Central memory CD4-positive, alpha-beta T cell (primary cell): Measurements from ENCODE around the gene GRK5.

Experiments
- DNase-seq: peaks from one replicate; pipeline ENCODE4 v3.0.0; 2022

GRK5 gene

DNA sequence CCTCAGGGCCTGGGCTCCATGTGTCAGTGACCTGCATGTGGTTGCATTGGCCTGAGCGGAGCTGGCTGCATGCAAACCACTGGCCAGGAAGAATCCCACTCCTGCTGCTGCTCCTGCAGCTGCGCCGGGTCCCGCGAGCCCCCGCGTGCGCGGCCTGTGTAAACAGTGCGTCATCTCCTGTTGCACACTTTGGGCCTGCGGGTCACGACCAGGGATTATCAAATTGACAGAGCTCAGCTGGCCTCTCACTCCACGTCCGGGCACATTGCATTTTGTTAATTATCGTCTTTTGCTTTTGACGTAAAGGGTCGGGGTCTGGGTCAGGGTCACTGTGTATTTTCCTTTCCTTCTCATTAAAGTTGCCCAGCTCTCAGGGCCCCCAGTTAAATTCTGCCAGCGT, 202.5 kb downstream of the GRK5 start:
- DNase-seq = no peak

DNA sequence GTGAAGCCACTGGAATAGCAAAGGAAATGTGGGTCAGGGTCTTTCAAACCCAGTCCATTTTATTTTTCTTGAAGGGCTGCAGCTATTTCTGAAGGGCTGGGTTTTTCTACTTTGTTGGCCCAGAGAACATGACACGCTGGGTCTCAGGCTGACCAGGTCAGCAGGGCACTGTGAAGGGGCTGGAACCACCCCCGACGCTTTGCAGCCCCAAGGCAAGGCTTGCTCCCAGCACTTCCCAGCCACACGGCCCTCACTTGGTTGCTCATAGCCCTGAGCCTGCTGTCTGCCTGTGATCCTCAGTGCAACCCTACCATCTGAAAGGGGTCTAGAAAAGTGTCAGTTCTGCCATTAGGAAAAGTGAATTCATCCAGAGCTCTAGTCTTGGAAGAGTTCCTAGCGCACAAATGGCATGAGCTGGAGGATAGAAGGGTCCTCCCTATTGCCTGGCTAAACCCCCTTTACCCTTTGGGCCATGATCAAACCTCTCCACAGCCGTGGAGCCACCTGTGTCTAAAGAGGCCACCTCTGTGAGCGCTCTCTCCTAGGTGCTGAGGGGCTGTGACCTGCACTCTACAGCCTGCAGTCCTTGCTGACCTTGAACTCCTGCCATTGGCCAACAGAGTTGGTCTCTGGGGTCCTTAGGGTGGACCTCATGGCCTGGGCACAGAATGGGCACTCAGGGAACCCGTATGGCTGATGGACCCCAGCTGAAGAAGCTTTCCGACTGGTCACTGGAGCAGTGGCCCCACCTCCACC, 203.2 kb downstream of the GRK5 start:
- no peak for DNase-seq

DNA sequence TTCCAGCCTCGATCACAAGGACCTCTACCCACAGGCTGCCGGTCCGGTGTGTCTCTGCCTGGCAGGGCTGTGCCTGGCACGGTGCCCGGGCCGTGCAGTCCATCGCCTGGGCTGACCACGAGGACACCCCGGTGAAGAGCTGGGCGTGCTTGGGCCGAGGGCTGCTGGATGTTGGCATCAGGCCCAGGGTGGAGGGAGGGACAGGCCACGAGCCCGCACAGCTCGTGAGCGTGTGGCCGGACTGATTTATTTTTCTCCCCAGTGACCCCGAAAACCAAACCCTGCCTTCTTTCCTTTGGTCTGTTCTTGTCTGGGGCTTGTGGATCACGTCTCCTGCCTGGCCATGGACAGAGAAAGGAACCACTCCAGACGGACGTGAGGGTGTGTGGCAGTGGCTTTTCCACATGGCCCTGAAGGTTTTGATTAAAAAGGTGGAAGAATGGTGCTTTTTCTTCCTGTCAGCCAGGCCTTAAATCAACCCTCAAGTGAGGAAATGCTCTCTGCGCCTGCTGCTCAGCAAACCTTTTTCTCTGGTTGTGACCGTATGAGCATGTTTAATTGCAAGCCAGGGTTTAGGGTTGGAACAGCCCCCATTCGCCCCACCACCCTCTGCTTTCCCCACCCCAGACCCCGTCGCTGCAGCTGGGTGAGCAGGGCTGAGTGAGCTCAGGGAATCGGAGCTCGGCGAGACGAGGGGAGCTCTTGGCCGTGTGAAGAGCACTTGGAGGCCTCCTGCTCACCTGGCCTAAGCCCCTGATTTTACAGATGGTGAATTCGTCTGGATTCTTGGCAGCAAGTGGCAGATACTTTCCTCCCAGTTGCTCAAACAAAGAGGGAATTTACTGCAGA, 205.1 kb downstream of the GRK5 start:
- DNase-seq = no peak

DNA sequence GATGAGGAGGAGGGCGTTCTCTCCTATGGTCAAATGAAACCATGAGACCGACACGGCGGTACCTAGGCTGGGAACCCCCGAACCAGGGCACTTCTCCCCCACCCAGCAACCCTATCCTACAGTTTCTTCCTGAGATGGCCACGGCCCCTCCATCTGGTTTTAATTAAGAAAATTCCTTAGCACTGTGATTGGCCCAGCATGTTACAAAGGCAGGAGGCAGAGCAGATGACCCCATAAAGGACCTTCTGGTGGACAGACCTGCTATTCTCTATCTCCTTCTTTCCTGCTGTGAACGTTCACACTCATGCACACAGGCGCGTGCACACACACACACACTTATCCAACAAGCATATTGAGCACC, 205.7 kb downstream of the GRK5 start:
- DNase-seq = no peak

DNA sequence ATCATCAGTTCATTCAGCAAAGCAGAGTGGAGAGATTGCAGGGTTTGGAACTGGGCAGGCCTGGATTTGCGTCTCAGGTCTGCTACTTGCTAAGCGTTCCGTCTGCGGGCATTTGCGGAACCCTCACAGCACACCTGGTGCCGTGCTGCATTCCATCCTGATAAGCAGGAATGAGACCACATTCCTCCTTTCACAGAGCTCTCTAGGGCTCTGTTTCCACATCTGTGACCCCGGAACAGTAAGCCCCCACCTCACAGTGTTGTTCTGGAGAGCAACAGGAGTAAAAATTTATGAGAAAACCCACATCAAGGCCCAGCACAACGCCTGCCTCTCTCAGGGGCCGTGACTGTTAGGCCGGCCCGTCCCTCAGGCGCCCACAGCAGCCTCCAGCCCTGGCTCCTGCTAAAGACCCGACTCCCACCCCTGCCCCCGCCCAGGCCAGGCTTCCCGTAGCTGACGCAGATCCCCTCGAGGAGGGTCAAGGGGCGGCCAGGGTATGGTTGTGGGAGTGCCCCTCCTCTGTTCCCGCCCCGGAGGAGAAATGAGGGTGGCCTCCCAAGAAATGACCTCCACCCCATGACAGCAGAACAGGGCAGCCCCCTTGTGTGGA, 206.2 kb downstream of the GRK5 start:
- no peak for DNase-seq

DNA sequence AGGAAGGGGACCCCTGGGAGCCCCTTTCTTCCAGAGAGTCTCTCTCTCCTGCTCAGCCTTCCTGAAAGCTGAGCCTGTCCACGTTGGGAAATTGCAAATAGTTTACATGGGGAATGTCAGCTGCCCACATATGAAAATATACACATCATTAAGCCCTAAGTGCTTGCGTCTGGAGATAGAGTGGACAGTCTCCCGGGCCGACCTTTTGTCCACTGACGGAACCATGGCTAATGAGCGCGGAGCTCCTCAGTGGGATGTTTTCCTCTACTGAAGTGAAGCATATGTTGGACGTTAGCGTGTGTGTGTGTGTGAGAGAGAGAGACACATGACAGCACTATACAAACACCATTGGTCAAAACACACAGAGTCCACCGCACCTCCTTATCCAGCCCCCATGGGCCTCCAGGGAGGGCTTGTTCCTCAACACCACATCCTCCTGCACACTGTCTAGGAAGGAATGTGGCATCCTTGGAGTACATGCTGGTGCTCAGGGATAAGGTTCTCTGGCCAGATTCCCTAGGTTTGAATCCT, 206.8 kb downstream of the GRK5 start:
- no peak for DNase-seq

DNA sequence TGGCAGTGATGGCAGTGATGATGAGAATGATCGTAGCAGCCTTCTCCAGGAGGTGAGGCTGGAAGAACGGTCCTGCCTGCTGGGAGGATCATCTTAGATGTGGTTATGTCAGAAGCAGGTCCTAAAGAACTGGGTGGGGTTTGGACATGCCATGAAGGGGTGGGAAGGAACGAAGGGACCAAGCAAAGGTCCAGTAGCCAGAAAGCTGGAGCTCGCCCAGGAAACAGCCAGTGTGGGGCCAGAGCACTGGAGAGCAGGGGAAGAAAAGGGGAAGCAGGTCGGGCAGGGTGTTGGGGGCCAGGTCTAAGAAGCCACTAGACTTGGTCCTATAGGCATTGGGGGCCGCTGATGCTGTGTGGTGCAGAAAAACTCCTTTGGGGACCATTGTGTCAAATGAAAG, 207.8 kb downstream of the GRK5 start:
- DNase-seq = no peak

DNA sequence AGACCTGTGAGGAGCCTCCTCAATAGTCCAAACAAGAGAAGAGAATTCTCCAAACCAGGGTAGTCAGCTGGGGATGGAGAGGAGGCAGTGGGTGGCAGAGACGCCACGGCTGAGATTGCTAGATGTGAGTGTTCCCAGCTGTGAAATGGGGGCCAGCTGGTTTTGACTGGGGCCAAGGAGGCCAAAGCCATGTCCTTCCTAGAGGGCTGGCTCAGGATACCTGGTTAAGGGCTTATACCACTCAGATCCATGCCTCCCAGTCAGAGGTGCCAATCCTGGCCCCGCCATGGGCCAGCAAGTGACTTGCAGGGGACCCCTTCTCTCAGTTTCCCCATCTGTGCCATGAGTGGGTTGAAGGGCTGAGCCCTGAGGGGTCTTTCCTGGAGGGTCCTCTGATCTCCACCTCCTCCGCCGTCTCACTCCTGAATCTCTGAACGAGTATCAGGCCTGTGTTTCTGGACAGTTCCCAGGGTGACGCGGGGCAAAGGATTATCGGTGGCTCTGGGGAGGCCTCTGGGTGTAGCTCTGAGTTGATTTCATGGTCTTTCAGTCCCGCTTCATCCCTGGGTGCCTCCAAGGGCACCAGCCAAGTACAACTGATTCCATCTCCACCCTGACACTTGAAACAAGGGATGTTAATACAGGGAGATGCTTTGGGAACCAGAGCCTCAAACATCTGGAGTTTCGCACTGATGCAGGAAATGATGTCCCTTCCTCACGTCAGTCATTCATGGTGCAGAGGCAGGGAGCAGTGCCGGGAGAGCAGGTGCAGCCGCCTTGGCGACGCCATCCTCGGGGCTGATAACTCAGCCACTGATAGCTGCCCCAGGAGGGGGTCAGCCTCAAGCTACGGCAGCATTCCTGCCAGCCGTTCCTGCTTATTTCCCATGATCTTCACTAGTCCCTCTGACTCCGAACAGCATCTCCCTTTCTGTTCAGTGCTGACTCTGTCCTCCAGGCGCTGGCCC, 208.4 kb downstream of the GRK5 start:
- DNase-seq = no peak

DNA sequence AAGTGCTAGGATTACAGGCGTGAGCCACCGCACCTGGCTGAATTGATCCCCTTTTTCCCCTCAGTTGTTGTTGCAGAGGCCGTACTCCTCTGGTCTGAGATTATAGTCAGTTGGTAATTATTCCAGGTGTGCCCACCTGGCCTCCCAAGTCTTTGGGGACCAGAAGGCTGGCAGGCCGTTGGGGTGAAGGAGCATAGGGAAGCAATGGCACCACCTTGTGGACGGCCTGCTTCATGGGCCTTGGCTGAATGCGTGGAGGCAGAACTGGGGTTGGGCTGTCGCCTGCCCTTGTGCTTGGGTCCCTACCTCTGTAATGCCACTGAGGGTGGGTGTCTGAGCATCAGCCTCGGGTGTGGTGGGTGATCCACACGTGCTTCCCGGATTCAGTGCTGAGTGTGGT, 209.5 kb downstream of the GRK5 start:
- DNase-seq = peak; percentile 51

DNA sequence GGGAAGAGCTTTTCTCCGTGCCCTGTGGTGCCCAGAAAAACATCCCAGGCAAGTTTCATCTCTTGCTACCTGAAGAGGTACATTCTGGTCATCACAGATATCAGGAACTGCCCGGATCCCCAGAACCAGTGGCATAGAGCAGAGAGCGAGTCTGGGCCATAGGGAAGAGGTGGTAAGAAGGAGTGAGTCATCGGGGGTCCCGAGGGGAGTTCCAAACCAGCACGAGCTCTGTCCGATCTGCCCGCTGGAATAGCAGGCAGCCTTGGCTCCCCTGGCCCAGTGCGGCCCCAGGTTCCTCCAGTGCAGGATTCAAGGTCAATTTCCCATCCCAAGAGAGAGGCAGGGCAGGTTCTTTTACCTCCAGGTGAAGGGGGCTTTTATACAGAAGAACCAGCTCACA, 210.5 kb downstream of the GRK5 start:
- no peak for DNase-seq

DNA sequence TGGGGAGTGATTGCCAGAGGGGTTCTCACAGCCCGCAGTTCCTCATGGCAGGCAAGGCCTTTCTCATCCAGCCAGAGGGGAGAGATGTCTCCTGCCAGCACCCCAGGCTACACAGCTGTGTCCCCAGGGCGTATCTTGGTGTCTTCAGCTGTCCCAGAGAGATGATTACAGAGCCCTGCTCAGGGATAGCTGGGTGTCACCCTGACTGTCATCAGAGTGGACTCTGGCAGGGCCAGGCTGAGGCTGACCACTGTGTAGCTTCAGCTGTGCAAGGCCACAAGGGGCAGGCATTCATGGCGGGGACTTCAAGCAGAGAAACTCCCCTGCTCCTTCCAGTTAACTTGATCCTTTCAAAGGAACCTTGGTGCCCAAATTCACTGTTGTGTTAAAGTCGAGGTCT, 211.0 kb downstream of the GRK5 start:
- no peak for DNase-seq

DNA sequence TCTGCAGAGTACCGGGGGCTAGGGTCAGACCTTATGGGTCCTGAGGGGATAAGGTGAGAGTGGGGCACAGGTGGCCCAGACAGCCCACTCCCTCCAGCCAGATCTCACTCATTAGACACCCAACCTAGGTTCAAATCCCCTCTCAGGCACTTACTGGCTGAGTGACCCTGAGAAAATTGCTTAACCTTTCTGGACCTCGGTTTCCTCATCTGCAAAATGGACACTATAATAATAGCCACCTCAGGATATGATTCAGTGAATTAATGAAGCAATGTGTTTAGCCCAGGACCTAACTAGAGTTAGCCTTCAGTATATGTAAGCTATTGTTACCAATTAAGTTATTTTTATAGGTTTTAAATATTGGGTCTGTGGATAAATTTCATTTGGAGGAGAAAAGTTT, 212.6 kb downstream of the GRK5 start:
- DNase-seq = no peak

DNA sequence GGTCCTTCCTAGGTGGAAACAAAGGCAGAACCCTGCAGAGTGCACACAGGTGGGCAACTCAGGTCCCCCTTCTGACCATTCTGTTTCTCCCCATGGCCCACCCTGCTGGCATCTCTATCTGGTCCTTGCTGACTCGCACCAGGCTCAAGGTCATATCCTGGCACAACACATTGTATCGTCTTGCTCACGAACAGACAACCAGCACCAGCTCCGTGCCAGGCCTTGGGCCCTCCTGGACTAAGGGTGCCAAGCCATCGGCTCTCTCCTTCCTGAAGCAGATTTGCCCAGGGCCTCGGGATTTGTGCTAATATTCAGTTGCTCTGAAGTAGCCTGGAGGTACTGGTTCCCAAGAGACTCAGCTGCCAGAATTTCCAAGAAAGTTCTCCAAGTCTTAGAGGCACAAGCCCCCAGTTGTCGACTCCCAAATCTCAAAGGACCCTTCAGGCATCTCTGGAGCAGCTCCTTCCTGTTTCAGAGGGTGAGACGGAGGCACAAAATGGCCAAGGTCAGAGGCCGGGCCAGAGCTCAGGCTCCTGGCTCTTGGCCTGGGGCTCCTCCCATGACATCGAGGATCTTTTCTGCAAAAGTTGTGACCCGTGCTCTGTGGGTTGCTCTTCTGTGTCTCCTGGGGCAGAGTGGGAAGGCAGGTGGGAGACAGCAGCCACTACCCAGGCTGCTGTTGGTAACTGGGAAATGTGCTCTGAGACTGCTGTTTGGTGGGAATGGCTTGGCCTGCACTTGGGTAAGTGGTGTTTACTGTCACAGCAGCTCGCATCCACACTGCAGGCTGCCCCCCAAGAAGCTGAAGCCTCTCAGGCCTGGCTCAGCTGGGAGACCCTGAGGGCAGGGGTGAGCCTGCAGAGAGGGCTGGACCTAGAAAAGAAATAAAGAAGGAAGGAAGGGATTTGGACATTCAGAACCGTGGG, 213.8 kb downstream of the GRK5 start:
- DNase-seq = no peak

DNA sequence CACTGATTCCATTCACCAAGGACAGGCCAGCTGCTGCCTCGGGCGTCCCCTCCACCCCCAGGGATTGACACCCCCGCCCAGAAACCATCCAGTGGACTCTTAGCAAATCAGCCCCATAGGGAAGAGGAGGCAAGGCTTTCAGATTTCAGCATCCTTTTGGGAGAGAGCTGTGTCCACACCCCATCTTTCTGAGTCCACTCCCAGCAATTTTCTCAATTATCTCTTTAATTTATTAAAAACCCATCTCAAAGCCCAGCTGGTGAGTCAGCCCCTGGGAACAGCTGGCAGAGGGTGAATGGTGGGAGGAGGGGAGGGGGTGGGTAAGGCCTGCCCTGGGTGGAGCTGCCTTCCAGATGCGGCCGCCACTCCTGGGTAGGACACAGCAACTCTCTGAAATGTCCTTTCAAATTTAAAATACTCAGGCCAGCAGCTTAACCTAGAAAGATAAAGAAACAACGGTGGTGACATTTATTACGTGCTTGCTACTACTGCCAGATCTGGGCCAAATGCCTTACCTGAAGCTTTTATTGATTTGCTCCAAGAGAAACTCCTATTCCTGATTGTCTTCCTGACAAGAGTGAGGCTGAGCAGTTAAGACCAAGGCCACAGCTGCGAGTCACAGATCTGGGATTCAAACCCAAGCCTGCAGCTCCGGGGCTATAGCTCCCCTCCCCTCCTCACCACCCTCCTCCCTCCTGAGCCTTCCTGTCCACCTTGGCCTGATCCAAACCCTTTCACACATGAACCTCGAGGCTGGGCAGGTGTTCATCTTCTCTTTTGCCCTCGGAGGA, 214.7 kb downstream of the GRK5 start:
- DNase-seq = no peak

DNA sequence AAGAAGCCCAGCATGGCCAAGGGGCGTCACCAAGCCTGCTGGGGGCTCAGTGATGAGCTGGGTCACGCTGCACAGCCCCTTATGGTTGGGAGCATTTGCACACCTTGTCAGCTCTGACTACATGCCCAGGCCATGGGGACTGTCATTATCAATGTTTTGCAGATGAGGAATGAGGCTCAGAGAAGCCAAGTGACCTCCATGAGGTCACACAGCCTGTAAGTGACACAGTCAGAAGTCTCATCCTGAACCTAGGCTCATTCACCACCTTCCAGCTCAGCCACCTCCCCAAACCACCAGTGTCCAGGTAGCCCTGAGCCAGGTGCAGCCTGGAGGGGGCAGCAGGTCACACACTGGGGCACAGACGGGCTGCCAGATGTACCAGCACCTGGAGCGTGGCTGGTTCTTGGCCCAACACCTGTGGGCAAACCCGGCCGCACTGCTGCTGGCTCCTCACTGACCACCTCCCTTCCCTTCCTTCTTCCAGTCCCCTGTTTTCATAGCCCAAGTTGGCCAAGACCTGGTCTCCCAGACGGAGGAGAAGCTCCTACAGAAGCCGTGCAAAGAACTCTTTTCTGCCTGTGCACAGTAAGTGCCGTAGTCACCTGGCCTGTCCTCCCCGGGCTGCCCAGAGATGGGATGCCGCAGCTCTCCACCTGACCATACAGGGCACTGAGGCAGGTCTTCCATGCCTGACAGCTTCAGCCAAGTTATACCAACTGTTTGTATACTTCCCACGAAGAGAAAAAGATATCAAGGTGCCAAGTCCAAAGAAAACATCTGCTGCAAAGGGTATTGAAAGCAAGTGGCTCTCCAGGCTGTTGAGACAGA, 215.5 kb downstream of the GRK5 start:
- DNase-seq = no peak

DNA sequence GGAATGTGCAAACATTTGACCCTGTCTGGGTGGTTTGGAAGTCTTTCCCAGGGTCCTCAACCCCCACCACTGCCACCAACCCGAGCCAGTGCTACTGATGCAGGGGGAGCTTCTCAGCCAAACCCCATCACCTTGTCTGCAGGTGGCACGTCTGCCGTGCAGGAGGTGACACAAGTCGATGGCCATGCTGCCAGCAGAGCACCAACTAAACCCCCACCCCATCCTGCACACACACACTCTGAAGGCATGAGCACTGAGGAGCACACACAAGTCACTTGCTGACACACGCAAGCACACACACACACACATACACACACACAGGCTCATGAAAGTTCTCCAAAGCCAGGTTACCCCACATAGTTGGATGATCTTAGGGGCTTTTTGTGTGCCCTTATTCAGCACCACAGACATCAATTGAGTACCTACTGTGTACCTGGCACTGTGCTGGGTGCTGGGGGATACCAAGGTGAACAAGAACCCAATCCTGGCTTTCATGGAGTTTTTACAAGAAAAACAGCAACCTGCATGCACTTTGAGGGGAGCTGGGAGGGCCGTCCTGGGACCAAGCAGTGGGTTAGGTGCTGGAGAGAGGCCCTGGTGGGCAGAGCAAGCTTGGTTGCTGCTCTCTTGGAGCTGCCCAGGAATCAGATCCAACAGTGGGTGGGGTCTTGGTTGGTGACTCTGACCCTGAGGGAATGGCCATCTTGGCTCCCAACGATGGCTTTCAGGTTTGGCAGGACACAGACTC, 216.3 kb downstream of the GRK5 start:
- no peak for DNase-seq

DNA sequence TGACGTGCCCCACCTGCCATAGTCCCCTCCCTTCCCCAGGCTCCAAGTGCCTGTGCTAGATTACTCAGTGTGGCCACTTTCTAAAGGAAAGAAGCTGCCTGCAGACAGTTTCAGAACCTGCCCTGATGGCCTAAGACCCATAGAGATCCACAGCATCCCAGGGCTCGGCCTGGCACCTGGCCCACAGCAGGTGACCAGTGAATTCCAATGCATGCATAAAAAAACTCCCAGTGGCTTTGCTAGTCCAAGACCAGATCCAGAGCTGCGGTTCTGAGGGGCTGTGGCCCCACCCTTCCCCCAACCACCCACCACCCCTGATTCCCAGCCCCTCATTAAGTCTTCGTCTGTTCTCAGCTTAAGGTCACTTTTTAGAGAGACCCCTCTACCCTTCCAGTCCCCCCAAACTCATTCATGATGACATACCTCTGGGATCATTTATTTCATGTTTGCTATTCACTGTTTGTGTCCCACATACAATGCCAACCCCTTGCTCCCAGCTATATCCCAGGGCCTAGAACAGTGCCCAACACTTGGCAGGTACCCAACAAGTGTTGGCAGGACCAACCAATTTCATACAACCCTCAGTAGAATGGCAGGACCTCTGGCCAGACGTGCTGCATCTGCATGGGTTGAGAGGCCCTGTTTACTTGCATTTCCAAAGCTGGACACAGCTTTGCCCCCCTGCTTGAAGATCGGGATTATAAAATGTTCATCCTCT, 217.0 kb downstream of the GRK5 start:
- no peak for DNase-seq
